Breast epithelium (tissue), 3 donors: ENCODE results near the gene ACIN1.

ENCODE experiments used
- CTCF ChIP-seq, 3 donors: fragments of 450-650 bp; IDR thresholded peaks; one replicate each; pipeline ENCODE4 v1.5.1; 2016 to 2017; ENCODE audit warnings: antibody characterized with exemption in 3 of 3, mild to moderate bottlenecking in 3 of 3, moderate library complexity in 3 of 3
- POLR2A ChIP-seq: fragments of 450-650 bp; IDR thresholded peaks from one replicate; pipeline ENCODE4 v1.6.1; 2016; ENCODE audit warnings: antibody characterized with exemption, mild to moderate bottlenecking, moderate library complexity

GRCh38 chr14:23137813-23138535 is 43.0 kb upstream of the ACIN1 start:
- TF ChIP-seq POLR2A (no peak), CTCF (IDR thresholded peaks at IDR 0.05) (no peak)
